Measurements from ENCODE around the gene SRC.

GRCh38 chr20:37296371-37296770 lies 49.6 kb upstream of the SRC start:
- no peak for TF ChIP-seq CTCF (IDR thresholded peaks at IDR 0.05; ENCODE audit: insufficient read depth, low read length, poor library complexity, severe bottlenecking)
- TF ChIP-seq EZH2phosphoT487 (conservative IDR thresholded peaks at IDR 0.05; ENCODE audit: low read length): no peak

Measured in SU-DHL-6 (cell line).